HG03066 (cell line): ENCODE results near the gene AP1G2.

Source experiments
- ATAC-seq: cut with Tn5 transposase; IDR thresholded peaks from one replicate; pipeline ENCODE4 v1.9.1; 2021; ENCODE audit warnings: low read depth; ENCODE audit not compliant: unreplicated experiment

The AP1G2 gene

DNA sequence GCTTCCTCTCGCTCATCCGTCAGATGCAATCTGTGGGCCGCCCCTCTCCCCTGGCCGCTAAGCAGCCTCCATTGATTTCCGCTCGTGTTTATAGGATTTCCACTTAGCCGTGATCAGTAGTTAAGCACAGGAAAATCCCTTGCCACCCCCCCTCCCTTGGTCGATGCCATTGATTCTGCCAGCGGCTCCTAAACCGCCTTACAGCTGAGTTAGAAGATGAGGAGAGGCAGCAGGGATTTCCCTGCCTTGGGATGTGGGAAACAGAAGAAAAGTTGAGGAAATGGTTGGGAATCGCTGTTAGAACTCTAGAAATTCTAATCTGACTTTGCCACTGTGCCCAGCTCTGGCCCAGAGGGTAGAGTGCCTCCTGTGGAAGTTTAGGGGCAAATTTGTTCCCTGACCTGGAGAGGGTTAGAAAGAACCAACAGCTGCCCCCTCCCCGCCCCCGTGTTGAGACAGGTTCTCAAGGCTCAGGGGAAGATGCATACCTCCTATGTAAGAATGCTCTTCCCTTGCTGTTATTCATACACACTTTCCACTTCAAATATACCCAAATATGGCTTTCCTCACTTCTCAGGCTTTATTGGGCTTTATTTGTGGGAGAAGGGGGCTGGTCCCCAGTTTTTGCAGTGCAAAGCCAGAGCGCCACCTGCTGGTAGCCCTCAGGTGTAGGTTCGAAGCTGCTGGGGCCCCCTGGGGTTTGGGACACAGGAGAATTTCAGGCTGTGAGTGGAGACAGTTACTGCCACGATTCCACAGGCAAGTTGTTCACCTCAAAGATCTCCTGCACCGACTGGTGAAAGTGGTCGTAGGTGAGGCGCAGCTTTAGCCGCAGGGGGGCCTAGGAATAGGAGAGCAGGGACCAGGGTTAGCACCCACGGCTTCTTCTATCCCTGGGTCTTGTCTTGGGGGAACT lies 8.3 kb downstream of the AP1G2 start:
- no peak for ATAC-seq

DNA sequence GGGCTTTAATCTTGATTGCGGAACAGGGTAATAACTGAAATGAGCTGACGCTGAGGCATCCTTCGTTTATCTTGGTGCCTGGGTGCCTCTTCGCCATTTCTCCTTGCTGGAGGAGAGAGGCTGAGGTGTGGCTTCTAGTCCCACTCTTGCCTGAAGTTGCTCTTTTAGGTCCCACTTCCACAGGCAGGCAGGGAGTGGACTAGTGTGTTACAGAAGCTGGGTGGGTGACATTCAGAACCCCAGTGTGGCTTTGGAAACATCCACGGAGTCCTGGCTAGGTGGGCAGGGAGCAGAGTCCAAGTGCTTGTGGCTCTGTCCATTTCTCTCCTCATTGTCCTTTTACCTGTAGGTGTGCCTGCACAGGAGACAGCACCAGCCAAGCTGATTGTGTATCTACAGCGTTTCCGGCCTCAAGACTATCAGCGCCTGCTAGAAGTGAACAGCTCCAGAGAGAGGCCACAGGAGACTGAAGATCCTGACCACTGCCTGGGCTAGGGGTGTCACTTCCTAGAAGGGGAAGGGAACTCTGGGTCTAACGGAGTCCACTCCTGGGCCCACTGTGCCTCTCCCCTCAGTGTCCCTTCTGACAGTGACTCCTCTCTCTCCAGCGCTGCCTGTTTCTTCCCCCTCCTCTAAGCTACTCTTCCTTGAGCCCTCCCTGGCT lies 9.1 kb downstream of the AP1G2 start:
- no peak for ATAC-seq

DNA sequence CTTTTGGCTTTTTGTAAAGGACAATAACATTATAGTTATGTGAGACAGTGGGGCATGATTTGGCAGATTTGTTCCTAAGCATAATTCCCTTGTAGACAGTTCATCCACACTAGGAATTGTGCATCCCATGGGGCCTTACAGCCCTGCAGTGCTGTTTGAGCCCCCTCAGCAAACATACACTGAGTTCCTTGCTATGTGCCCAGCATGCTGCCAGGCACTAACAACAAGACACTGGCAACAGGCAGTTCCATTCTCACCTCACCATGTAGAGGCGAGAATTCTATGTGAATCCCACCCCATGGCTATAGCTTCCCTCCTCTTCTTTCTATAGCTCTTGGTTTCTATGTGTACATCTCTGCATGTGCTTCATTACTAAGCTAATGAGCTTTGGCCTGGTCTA lies 9.6 kb downstream of the AP1G2 start:
- ATAC-seq = no peak

DNA sequence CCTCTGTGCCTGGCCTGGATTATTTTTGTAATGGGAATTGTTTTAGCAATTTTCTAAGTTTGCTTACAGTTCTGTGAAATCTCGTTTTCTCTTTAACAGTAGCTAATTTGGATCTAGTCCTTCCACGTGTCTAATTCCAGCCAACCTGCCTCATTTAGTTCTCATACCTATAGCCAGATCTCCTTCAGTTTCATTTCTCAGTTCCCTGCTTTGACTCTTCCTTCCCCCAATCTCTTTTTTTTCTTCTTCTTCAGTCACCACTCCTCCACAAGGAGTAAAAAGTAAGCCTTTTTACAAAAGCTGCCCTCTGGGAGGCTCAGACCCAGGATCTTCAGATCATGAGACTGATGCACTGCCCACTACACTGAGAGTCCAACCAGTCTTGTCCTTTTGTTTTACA lies 10.1 kb downstream of the AP1G2 start:
- ATAC-seq = no peak

DNA sequence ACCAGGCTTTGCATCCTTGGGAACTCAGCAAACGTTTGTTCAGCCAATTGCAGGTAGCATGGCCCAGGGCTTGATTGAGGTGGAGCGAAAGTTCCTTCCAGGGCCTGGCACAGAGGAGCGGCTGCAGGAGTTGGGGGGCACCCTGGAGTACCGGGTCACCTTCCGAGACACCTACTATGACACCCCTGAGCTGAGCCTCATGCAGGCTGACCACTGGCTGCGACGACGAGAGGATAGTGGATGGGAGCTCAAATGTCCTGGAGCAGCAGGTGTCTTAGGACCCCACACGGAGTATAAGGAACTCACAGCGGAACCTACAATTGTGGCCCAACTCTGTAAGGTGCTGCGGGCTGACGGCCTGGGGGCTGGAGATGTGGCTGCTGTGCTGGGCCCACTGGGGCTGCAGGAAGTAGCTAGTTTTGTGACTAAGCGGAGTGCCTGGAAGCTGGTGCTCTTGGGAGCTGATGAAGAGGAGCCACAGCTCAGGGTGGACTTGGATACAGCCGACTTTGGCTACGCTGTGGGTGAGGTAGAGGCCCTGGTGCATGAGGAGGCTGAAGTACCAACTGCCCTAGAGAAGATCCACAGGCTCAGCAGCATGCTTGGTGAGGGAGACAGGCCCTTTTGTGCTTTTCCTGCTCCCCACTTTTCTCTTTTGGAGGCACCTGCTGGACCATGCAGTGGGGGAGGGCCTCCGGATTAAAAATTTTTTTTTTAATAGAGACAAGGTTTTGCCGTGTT lies 10.7 kb downstream of the AP1G2 start:
- ATAC-seq = no peak

DNA sequence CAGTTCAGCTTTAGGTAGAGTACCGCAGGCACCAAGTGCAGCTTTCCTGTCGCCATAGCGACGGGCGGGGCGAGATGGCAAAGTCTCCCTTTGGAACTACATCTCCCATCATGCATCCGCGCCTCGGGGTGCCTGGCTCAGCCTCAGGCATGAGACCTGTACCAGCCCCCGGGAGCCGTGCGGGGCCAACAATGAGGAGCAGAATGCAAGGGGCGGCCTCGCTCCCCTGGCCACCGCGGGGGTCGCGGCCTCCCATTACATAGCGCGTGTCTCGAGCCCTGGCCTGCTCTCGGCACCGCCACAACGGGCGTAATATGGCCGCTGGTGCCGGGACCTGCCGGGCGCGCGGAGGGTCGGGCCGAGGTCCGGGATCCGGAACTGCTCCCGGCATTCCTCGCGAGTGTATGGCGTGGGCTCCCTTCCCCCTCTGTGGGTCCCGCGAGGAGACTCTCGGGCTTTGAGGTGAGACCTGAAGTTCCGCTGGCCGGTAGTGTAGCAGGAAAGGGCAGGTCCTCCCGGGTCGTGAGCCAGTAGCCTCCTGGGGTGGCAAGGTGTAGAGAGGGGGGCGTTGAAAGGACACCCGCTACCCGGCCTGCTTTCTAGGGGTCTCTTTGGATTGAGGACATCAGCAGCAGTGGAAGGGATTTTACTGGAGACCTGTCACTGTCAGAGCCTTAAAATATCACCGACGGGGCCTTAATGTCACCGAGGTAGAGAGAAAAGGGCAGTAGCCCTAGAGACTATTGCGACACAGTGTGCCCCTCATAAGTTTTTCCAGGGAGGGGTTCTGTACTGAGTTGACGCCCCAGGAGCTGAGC lies 11.5 kb downstream of the AP1G2 start, which contains the start of gene THTPA:
Gene THTPA (plus strand): TSS at position 390 of the 818 bp plus-strand sequence. CDS start 487 bp downstream, outside the sequence.
- peak; percentile 87 for ATAC-seq

DNA sequence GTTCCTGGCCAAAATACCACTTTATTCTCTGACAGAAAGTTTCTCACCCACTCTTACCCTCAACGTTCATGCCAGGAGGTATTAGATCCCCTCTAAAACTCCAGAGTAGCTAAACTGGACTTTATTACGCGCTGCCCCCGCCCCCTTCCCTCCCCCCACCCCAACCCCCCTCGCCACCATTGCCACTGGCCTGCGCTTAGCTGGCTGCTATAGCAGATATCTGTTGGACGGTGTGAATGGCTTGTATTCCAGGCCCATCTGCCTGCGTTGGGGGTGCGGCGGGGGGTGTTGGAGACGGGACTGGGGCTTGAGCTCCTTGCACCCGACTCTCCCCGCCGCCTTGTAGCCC lies 12.1 kb downstream of the AP1G2 start:
- no peak for ATAC-seq

DNA sequence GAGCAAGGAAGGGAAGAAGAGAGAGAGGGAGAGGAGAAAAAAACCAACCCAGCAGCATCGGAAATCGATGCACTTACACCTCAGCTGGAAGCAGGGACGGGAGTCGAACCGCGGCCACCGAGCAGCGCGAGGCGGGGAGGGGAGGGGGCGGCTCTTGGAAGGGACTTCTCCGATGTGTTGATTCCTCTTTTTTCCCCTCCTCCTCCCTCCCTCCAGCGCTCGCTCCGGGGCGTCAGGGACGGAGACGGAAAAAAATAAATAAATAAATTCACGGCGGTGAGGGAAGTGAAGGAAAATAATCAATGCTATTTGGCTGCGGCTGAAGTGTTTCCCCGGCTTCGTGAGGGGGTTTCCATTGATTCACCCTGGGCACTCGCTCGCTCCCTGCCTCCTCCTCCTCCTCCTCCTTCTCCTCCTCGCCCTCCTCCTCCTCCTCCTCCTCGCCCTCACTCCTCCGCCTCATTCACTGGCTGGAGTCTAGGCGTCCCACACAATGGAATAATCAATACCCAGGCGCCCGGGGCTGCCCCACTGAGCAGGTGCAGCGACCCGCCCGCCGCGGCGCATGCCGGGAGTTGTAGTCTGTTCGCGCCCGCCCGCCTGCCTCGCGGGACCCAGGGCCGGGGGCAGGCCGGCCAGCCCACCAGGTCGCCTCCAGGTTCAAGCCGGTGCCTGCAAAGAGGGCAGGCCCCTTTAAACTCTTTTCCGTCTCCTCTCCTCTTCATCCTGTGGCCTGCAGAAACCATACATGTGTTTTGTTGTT lies 16.1 kb downstream of the AP1G2 start, which contains the start of gene ZFHX2:
Gene ZFHX2 (minus strand): TSS at position 500 of the 763 bp plus-strand sequence. CDS start 16,440 bp downstream, outside the sequence.
- ATAC-seq = peak; percentile 44

DNA sequence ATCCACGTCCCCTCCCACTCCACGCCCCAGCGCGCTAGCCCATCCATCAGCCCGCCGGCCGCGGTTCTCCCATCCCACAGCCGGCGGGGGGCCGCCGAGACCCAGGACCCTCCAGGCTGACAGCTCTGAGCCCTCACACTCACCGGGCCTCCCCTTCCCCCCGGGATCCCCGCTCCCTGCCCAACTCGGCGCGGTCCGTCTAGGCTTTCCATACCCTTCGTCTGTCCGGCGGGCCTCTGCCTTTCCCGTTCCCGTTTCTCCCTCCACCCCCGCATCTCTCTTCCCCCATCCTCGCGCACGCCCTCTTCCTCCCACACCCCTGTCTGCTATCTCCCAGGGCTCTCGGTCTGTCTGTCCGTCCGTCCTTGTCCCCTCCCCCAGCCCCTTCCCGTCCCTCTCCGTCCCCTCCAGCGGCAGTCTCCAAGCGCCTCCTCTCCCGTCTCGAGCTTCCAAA lies 16.8 kb downstream of the AP1G2 start:
- ATAC-seq = no peak

DNA sequence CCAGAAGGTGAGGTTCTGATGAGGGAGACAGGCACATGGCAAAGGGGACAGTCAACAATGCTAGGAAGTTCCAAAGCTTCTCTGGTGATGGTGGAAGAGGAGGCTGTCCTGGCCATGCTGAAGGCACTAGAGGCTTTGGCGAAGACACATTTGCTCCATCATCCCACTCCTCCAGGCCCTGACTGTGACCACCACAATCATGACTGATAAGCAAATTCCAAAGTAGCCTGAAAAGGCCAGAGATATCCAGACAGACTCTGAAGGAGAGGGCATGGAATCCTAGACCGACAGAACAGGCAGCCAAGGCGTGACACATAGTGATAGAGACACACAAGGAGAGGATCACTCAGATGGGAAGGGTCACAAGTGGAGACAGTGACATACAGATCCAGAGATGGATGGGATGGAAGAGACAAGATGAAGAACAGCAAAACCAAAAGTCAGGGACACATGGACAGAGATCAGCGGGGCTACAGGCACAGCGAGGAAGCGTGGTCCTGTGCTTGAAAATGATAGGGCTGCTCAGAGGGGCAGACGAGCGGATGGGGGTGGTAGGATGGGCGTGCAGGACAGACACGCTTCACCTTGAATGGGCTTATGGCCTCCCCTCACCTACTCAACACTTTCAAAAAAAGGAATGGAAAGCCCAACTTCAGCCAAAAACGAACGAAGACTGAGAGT lies 17.3 kb downstream of the AP1G2 start:
- no peak for ATAC-seq

DNA sequence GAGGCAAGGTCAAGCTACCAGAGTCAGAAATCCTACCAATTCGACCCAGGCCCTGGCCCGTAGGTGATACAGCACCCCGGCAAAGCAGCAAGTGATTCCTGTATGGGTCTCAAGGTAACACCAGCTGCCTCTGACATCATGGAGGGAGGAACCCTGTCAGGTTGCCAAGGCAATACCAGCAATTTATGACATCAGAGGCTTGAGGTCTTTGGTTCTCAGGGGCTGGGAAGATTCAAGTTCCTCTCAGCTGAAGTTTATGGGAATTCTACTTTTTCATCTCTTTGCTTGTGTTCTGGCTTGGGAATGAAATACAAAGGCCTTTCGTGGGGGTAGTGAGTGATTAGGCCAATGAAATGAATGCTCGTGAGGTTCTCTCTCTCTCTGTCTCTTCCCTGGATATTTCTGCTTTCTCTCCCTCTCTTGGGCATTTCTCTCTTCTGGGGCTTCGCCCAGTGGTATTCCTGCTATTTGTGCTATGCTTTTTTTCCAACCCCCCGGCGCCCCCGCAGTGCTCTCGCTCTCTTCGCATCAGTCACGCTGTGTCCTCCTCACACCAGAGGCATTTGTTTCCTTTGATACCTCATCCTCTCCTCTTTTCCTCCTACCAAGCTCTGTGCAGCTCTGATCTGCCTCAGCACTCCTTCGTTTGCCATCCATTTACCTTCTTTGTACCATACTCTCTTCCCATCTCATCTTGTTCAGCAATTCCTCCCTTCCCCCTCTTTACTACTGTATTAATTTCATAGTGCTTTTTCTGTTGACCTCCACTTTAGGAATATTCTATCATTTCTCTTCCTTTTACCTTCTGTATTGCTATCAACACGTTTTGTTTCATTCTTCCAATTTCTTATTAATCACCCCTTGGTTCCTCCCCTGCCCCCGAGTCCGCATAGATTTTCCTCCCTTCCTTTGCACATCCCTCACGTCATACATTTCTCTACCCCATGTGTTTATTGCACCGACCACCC lies 19.0 kb downstream of the AP1G2 start:
- no peak for ATAC-seq

DNA sequence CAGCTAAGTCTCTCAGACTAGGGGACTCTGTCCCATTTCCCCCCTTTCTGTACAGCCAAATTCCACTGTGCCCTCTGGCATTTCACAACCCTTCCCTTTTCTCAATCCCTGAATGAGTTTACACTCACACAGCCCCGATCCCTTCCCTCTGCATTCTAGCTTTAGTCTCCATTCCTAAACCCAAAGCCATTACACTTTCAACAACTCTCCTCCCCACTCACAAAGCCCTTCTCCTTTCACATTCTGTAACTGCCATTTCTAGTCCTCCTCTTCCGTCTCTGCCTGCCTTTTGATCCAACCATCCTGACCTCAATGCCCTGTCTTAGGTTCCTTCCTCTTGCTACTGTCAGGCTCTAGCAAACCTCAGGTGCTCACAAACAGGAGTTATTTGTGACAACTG lies 19.7 kb downstream of the AP1G2 start:
- no peak for ATAC-seq

DNA sequence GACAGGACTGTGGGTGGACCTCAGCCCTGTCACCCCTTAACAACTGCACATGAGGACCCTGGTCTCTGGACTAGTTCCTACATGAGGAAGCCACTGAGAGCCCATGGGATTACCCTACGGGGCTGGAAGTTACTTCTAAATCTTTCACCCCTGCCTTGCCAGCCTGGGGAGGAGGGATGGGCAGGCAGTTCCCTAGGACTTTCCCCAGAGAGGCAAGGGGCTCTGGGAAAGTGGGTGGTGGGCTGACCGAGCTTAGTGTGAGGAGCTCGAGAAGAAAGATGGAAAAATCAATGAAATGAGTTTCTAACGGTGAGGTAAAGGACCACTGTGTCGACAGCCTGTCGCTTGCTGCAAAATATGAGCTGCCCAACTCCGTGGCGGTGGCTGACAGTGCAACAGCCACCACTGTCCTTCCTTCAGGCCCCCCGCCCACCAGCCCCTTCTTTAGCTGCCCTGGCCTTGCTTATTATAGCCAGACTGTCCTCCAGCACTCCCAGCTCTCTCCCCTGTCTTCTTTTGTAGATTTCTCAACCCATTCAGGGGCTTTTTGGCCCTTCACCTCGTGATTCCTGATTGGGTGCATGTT lies 21.0 kb downstream of the AP1G2 start:
- ATAC-seq = no peak

DNA sequence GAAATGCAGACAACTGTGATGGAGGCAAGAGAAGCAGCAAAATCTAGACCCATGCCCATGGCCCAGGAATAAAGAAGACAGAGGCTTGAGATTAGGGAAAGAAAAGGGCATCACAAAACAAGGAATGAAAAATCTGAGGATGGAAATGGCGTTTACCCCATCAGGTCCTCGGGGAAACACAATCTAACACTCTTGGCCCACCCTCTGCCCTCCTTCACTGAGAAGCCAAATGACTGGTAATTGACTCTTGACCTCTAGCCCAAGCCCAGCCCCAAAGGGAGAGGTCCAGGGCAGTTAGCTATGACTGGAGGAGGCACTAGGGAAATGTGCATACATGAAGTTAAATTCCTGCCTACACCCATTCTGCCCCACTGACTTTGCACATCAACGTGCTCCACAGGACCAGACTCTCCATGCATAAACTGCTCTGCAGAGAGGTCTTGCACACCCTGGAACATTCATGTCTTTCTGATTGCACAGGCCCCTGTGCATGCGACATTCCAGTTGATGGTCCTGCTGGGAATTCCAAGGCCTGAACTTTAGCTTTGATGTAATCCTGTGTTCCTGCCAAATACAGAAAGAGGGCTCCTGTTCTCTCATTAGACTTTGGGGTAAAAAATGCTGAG lies 21.7 kb downstream of the AP1G2 start:
- ATAC-seq = no peak

DNA sequence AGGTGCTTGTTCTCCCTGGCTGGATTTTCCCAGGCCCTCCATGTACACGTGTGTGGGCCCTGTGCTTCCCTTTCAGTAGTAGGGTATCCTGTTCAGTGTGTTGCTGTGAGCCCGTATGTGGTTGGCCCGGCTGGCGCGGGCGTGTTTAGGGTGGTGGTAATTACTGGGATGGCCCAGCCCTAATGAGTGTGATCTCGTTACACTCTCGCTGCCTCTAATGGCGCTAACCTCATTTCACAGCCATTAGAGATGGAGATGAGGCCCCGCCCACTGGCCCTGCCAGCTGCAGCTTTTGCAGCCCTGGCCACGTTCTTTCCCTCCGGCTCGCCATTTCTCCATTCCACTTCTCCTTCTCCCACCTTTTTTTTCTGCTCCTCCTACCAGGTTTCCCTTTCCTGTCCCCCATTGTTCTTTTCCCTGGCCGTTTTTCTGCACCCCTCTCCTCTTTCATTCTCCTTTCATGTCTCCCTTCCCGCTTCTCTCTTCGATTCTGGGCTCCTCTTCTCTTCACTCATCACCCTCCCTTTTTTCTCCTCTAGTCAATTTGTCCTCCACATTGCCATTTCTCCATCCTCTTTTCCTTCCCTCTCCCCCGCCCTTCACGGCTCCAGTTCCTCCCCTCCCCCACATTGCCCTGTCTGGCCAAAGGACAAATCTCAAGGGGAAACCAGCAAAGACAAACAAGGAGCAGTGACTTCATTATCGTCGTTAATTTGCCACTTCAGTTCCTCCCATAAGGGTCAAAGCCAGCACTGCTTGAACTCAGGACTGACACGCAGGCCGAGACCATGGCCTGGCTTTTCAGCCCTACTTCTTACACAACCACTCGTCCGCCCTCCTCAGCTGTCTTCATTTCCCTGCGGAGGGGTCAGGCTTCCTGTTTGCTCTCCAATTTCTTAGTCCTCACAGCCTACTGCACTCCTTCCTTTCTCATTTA lies 22.8 kb downstream of the AP1G2 start:
- ATAC-seq = no peak

DNA sequence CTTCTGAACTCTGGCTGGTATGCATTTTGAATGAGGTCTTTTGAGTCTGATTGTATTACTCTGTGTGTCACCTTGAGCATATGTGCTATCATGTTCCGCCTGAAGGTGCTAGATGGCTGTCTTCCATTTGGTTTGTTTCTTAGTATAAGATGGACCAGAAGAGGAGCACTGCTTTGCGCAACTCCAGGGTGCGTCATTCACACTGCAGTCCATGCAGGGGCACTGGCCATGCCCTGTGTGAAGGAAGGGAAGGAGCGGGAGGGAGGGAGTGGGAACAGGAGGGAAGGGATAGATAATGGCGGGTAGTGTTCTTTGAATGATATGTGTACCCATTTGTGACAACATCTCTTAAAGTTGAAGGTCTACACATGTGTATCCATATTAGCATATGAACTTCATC lies 24.2 kb downstream of the AP1G2 start:
- ATAC-seq = no peak
